Cerebellar cortex (tissue), 1 donor: ENCODE results near the gene TTC27.
"Not testable (repeated sequence)": the region's sequence is repeated elsewhere in the genome, so short reads cannot be mapped to it uniquely, and the experiment has no call there.

Source experiments
- DNase-seq: peaks from one replicate; pipeline ENCODE4 v3.0.0-alpha.2; 2015; ENCODE audit warnings: low spot score

Gene TTC27

DNA sequence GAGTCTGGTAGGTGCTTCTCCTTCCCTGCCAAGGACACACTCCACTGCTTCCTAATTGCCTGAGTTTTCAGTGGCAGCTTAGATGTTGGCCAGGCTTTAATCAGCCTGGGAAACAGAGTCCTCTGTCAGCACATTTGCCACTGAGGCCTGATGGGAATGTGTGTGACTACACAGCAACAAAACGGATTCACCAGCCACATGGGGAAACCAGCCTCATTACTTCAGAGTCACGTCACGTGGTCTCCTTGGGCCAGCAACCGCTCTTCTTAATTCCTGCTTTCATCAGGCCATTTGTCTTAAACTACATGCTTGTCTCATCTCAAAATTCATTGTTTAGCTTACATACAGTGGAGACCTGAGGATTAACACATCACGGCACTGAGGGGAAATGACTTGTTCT, 225.0 kb downstream of the TTC27 start:
- DNase-seq: no peak

DNA sequence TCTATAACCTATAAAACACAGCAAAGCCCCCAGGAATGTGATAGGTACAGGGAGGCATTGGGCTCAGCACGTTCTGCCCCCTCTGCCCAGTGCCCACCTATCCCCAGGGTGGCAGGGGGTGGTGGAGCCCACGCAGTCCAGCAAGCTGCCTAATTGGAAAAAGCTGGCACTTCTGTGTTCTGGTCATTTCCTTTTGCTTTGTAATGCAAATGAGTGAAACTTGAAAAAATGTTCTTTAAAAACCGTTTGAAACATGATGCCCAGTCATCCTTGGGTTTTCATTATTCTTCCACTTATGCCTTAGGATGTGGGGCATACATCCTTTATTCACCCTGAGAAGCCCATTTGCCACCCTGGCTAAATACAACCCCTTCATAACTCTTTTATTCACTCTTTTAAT, 229.0 kb downstream of the TTC27 start:
- DNase-seq: no peak

DNA sequence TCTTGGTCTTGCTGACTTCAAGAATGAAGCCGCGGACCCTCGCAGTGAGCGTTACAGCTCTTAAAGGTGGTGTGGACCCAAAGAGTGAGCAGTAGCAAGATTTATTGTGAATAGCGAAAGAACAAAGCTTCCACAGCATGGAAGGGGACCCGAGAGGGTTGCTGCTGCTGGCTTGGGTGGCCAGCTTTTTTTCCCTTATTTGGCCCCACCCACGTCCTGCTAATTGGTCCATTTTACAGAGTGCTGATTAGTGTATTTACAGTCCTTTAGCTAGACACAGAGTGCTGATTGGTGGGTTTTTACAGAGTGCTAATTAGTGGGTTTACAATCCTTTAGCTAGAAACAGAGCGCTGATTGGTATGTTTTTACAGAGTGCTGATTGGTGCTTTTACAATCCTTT, 230.9 kb downstream of the TTC27 start:
- DNase-seq: no peak

DNA sequence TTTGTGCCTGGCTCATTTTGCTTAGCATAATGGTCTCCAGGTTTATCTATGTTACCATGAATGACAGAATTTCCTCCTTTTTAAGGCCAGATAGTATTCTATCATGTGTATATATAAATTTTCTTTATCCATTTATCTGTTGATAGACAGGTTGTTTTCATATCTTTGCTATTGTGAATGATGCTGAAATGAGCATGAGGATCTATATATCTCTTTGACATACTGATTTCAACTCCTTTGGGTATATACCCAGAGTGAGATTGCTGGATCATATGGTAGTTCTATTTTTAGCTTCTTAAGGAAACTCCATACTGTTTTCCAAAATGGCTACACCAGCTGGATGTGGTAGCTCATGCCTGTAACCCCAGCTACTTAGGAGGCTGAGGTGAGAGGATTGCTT, 232.5 kb downstream of the TTC27 start:
- no peak for DNase-seq

GRCh38 chr2:32862269-32863055, 234.6 kb downstream of the TTC27 start:
- no peak for DNase-seq

- DNase-seq: no peak
These were observed 235.5 kb downstream of the TTC27 start for GRCh38 chr2:32863326-32863725.

GRCh38 chr2:32863803-32864202, 236.0 kb downstream of the TTC27 start:
- DNase-seq: no peak

DNA sequence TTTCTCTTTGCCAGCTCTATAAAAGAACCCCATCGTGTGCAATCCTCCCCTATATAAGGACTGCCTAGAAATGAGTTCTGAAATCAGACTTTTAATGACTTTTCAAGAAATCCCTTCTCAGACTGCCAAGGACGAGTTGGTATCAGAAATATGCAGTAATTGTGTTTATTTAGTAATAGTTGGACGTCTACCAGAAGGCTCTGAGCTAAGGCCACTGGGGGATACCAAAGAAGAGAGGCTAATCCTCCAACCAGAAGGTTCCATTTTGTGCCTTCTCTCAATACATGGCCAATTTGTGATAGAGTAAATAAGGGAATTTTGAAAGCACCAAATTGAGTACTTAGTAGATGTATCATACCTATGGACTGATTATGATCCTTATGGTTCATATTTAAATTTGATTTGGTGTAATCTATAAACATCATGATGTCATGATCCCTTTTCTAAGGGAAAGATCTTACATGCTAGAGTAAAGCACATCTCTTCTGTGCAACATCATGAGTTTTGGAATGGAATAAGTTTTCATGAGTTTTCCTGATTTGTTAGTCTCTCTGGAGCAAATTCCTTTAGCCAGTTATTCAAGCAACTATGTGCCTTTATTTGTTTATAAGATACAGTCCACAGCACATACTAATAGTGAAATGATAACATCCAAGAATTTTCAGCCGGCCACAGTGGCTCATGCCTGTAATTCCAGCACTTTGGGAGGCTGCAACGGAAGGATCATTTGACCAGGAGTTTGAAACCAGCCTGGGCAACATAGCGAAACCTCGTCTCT, 236.7 kb downstream of the TTC27 start:
- DNase-seq: no peak

- DNase-seq: no peak
These were observed 237.7 kb downstream of the TTC27 start for GRCh38 chr2:32865399-32866068.

DNA sequence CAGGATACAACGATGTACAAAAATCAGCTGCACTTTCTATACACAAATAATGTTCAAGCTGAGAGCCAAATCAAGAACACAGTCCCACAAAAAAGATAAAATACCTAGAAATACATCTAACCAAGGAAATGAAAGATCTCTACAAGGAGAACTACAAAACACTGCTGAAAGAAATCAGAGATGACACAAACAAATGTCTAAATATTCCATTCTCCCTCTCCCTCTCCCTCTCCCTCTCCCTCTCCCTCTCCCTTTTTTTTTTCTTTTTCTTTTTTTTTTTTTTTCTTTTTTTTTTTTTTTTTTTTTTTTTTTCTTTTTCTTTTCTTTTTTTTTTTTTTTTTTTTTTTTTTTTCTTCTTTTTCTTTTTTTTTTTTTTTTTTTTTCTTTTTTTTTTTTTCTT, 238.6 kb downstream of the TTC27 start:
- DNase-seq: not testable (repeated sequence)
